SKM-1 treated with dmso at 0.1 percent for 144 hours (cell line): ENCODE measurements around the gene PPP2CA.
"Not testable (repeated sequence)": the region's sequence is repeated elsewhere in the genome, so short reads cannot be mapped to it uniquely, and the experiment has no call there.

Experiments
- DNase-seq: peaks from one replicate; lab custom pipeline; 2025; ENCODE audit not compliant: unreplicated experiment; lab: John Stamatoyannopoulos, UW

Gene PPP2CA

GRCh38 chr5:134203630-134204029, 22.2 kb downstream of the PPP2CA start:
- DNase-seq: no peak

DNA sequence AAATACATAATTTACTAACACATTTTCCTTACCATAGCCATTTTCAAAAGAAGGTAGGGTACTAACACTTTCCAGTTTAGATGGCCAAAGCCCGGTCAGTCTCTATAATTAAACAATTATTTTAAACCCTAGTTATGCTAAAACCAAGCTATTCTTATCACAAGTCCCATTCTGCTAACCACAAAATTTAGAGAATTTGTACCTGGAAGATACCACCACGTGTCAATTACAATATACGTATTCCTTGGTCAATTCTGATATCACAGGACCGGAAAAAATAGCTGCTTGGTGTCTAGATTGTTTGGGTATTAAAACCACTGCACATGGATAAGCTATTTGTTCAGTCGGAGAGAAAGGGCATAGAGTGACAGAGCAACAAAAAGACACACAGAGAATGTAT, 30.2 kb downstream of the PPP2CA start:
- no peak for DNase-seq

GRCh38 chr5:134189031-134189430, 36.8 kb downstream of the PPP2CA start:
- no peak for DNase-seq

GRCh38 chr5:134188092-134188491, 37.8 kb downstream of the PPP2CA start:
- no peak for DNase-seq

DNA sequence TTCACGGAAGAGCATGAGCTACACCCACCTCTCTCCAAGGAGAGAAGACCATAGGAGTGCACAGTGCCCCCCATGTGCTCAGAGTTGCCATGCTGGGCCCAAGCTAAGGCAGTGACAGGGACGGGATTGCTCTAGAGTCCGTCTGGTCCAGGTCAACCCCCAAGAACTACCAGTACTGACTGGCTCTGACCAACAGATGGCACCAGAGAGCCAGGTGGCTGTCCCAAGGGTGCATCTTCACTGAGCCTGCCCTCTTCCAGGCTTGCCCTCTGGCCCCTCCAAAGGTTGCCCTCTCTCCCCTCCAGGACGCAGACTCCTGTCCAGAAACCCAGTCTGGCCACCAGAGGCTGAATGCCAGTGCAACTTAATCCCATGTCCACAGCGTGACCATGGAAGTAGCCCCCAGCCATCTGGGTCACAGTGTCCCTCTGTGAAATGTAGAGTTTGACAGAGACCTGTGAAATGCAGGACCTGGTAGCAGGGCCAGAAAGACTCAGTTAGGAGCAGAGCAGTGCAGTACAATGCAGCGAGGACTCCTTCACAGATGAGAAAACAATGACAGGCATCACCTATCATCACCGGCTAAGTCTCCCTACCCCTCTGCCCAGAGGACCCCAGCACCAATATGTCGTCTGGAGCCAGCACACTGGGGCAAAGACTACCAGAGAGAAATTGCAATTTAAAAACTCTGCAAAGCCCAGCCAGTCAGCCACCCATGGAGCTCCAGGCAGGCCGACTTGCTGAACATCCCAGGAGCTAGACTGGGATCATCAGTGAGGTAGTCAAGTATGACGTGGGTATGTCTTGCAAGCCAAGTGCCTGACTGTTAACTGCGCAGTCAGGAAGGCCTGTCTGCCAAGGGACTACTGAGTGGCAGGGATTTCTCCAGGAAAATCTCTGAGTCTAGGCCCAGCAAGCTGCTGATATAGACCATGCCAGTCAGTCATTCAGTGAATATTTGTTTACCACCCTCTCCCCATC, 41.4 kb downstream of the PPP2CA start:
- peak; percentile 53 for DNase-seq

GRCh38 chr5:134183481-134183880, 42.4 kb downstream of the PPP2CA start:
- no peak for DNase-seq

DNA sequence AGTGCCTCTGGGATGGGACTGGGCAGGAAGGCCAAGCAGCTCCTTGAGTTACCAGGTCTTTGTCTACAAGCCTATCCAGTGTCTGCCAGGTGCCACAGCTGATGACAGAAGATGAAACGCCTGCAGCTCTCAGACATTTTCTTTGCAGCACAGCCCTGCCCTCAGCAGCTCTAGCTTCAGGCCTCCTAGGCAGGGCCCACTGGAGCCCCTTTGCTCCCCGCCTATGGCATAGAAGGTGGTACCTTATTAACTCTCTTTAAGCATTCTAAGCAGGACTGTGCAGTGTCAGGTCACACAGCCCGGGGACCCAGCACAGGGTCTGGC, 47.8 kb downstream of the PPP2CA start:
- no peak for DNase-seq

- no peak for DNase-seq
Observed at GRCh38 chr5:134177369-134178095, 48.3 kb downstream of the PPP2CA start.

DNA sequence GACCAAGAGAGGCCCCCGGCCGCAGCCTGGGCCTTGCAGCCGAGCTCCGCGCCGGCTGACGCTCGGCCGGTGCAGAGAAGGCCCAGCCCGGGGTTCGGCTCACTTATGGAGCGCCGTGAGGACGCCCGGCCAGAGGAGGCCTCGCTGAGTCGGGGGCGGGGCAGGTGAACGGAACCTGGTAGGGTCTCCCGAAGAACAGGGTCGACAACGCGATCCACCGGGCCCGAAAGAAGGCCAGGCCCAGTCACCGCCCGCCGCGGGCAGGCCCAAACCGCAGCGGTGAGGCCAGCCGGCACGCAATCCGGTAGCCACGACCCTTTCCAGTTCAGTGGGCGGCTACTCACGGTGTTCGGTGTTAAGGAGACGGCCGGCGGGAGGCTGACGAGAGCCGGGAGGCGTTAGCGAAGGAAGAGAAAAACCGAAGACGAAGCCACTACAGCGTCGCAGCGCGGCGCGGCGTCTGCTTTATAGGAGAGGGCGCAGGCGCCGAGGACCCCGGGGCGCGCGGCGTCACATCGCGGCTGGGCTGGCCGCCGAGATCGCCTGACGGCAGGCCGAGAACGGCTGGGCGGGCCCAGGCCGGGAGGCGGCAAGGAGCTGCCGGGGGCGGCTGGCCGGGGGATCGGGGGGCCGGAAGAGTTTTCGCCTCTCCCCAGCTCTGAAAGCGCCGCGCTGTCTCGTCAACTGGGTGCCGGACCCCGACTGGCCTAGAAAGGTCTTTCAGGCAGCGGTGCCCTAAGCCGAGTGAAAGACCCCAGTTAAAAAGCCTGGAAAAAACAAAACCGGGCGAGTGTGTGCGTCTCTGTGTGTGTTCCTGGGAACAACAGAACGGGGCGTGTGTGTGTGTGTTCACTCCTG, 49.1 kb downstream of the PPP2CA start, which contains the start of gene SKP1:
SKP1 (minus strand) TSS at position 440 of the 858 bp plus-strand sequence. CDS start 2,928 bp downstream, outside the sequence.
- DNase-seq: peak; percentile 81

- no peak for DNase-seq
Observed at GRCh38 chr5:134175921-134176510, 49.9 kb downstream of the PPP2CA start.

GRCh38 chr5:134174841-134175839, 50.7 kb downstream of the PPP2CA start:
- no peak for DNase-seq

GRCh38 chr5:134171972-134172371, 53.9 kb downstream of the PPP2CA start:
- DNase-seq: no peak

DNA sequence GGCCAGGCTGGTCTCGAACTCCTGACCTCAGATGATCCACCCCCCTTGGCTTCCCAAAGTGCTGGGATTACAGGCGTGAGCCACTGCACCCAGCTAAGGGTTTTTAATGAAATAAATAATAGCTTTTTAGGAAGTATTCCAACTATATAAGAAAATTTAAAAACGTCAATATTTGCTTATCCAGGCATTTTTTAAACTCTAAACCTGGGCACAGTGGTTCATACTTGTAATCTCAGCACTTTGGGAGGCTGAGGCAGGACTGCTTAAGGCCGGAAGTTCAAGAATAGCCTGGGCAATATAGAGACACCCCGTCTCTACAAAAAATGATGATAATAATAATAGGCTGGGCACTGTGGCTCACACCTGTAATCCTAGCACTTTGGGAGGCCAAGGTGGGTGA, 63.3 kb downstream of the PPP2CA start:
- no peak for DNase-seq

- no peak for DNase-seq
Observed at GRCh38 chr5:134161513-134162395, 64.1 kb downstream of the PPP2CA start.

DNA sequence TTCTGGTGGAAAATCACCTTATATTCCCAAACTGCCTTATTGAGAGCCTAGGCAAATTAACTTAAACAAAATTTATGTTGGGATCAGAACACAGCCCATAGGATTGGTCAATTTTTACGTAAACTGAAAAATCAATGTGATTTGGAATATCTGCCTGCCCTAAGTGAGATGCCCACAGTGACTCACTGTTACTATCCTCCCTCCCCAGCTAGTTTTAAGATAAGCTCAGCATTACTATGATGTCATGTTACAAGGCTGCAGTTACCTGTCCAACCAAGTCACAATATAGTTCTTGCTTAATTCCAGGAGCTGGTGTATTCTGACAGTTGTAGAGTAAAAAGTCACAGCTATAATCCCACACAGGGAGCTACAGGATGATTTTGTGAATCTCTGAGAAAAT, 72.2 kb downstream of the PPP2CA start:
- no peak for DNase-seq

GRCh38 chr5:134153241-134153640, 72.6 kb downstream of the PPP2CA start:
- no peak for DNase-seq

- not testable (repeated sequence) for DNase-seq
Observed at GRCh38 chr5:134152173-134152832, 73.6 kb downstream of the PPP2CA start.

DNA sequence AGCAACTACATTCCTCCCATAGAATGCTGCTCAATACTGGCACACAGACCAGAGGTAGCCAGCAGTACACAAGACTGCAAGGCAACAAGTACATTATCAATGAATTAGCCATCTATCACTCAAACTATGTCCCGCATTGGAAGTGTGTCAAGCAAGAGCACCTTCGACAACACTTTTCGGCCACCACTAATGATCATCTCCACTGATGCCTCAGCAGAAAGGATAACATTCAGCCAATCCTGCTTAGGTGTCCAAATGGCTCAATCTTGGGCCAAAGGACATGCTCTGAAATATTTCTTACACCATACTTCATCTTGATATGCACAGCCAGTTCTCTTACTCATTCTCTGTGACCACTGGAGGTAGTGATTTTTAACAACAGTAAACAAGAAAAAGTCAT, 74.2 kb downstream of the PPP2CA start:
- no peak for DNase-seq
